ENCODE measurements around the gene ARFGAP3.

- no peak for TF ChIP-seq CTCF (IDR thresholded peaks at IDR 0.05)
- no peak for TF ChIP-seq POLR2A (IDR thresholded peaks at IDR 0.05)
Observed at GRCh38 chr22:42883970-42884369, 26.9 kb upstream of the ARFGAP3 start.

Data from heart left ventricle (tissue), 13 donors.